ENCODE measurements around the gene NEDD1. TPM values are rescaled to one million over a fixed set of nuclear protein-coding genes. Genes with fewer than 3 reads are reported as not detected.

NEDD1 gene
- total RNA-seq, 1 experiment from 2014 or later = 35.4 TPM

DNA sequence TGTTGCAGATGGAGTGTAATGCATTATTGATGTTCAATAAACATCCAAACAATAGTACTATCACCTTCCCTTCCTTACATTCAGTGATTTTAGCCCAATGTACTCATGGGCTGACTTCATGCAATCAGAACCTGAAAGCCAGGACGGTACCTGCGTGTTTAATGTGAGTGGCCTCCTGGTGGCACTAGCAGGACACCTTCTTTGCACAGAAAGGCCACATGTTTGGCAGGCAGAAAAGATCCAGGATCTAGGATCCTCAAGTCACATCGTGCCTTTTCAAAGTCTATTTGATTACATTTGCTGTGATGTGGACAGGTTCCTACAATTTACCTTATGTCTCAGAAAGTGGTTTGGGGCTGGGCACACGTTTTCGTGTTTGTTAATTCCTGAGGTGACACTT is 82.9 kb downstream of the NEDD1 start (continued):
- TF ChIP-seq ELF1 (IDR thresholded peaks at IDR 0.05; ENCODE audit: borderline replicate concordance, low read depth) = no peak

DNA sequence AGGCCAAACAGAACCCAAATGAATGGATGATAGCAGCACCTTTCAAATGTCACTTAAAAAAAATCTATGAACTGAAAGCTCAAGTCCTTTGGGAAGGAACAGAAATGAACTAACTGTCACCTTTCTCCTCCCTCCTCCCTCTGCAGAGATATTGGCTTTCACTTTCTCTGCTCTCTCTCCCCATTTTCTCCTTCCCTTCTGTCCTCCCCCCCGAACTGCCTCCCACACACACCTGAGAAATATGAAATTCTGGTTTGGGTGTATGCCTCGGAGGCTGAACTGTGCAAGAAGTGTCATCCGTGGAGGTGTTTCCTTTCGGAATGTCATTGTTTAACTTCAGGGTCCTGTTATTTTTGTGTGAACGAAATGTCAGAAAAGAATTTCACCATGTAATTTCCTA is 87.8 kb downstream of the NEDD1 start:
- ChIA-PET POLR2A (no interaction called here), RAD21 (ENCODE audit: low non-redundant PET in 1 of 2, low total read pairs in 2 of 2, uncharacterized antibody in 2 of 2, unreplicated experiment in 2 of 2) (no interaction called here), CTCF (no interaction called here)
- TF ChIP-seq POLR2A (IDR thresholded peaks at IDR 0.05; ENCODE audit: borderline replicate concordance, extremely low read depth, insufficient read depth, insufficient read length) = no peak
- TF ChIP-seq POLR2AphosphoS5 (IDR thresholded peaks at IDR 0.05; ENCODE audit: low read depth, low read length) = no peak
- TF ChIP-seq RAD21 (IDR thresholded peaks at IDR 0.05; ENCODE audit: low read depth) = no peak
- TF ChIP-seq JUND (IDR thresholded peaks at IDR 0.05) = no peak
- TF ChIP-seq EZH2phosphoT487 (IDR thresholded peaks at IDR 0.05; ENCODE audit: borderline replicate concordance) = no peak
- TF ChIP-seq, protein P1, sequence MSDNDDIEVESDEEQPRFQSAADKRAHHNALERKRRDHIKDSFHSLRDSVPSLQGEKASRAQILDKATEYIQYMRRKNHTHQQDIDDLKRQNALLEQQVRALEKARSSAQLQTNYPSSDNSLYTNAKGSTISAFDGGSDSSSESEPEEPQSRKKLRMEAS (IDR thresholded peaks at IDR 0.05) = no peak
- TF ChIP-seq, protein P2, sequence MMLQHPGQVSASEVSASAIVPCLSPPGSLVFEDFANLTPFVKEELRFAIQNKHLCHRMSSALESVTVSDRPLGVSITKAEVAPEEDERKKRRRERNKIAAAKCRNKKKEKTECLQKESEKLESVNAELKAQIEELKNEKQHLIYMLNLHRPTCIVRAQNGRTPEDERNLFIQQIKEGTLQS (IDR thresholded peaks at IDR 0.05) = no peak
- TF ChIP-seq CEBPB (IDR thresholded peaks at IDR 0.05; ENCODE audit: low read depth) = no peak
- TF ChIP-seq ZNF274 (IDR thresholded peaks at IDR 0.05; ENCODE audit: low read depth, low read length) = no peak
- TF ChIP-seq EGR1 (IDR thresholded peaks at IDR 0.05; ENCODE audit: low read depth) = no peak
- TF ChIP-seq EZH2 (IDR thresholded peaks at IDR 0.05) = no peak
- TF ChIP-seq CBX3 (IDR thresholded peaks at IDR 0.05; ENCODE audit: low read depth) = no peak
- no peak for TF ChIP-seq SP1 (IDR thresholded peaks at IDR 0.05; ENCODE audit: low read depth)
- no peak overlapping the region for H3K4me2 ChIP-seq (ENCODE audit: low read length)
- H3K4me1 ChIP-seq (ENCODE audit: control insufficient read depth in 1 of 2, insufficient read depth in 2 of 2, low read length in 2 of 2) = no peaks in the 10 kb centered on the region
- H3K79me2 ChIP-seq (ENCODE audit: insufficient read depth, low read length) = no peaks in the 10 kb centered on the region
- ATAC-seq (no peak), DNase-seq (ENCODE audit: low read depth, low spot score) (no peak)
- H3K9ac ChIP-seq (ENCODE audit: low read length) = no peak overlapping the region
- no peaks in the 10 kb centered on the region for H4K20me1 ChIP-seq (ENCODE audit: insufficient read depth)
- H3K4me3 ChIP-seq (replicated peaks in 1 of 2; ENCODE audit: low read depth in 1 of 2, low read length in 2 of 2) = no peak overlapping the region
- no TSS peak for BruUV-seq (replicated peaks)
- H3K27ac ChIP-seq (ENCODE audit: low read depth, low read length) = no peak overlapping the region
- no peaks in the 10 kb centered on the region for H3K36me3 ChIP-seq (ENCODE audit: control insufficient read depth in 1 of 2, insufficient read depth in 2 of 2, low read length in 2 of 2)
- H2AFZ ChIP-seq (ENCODE audit: low read depth, low read length, poor library complexity, severe bottlenecking) = no peak overlapping the region
- H3K9me2 ChIP-seq (ENCODE audit: insufficient read depth) = no peaks in the 10 kb centered on the region
- H3K27me3 ChIP-seq (ENCODE audit: insufficient read depth, low read length) = peaks cover 93% of the 10 kb centered on the region
- intact Hi-C loops (cut with micrococcal nuclease) = loop anchor here (5.0 kb wide), 1 partner anchor 1162 kb away; no protein-coding TSS in a partner anchor
- H3K9me3 ChIP-seq (ENCODE audit: control insufficient read depth in 1 of 2, insufficient read depth in 1 of 2, low read depth in 1 of 2, low read length in 2 of 2) = no peaks in the 10 kb centered on the region

All from HCT116 (cell line).